MCF 10A (cell line): ENCODE results near the gene SCG3. TPM values are rescaled to one million over a fixed set of nuclear protein-coding genes. Genes with fewer than 3 reads are reported as not detected.
A peak's percentile ranks its signal among the peaks of the same experiment; 100 is the strongest.

ENCODE experiments used
- BruUV-seq: library from RNA; stranded (reverse); fragments of 400-500 nt; replicated peaks from 2 replicates; lab custom pipeline; 2021; lab: Mats Ljungman, UMichigan
- CTCF ChIA-PET: fragments of 300-600 bp; sonication (Branson Sonifier 250); formaldehyde crosslinking; extraction: SDS; loops from one replicate; lab custom pipeline; 2021; ENCODE audit warnings: antibody characterized with exemption, inconsistent platforms; lab: Yijun Ruan, JAX
- POLR2A ChIA-PET: fragments of 300-600, 350-650 bp; sonication (Branson Sonifier 250); formaldehyde crosslinking; extraction: SDS; loops from one replicate; lab custom pipeline; 2020; ENCODE audit warnings: antibody characterized with exemption, inconsistent platforms; lab: Yijun Ruan, JAX
- DNase-seq: peaks from one replicate; pipeline ENCODE4 v3.0.0-alpha.2; 2018; ENCODE audit not compliant: unreplicated experiment
- H3K27ac Mint-ChIP-seq: one replicate; pipeline ENCODE4 v1.8.0; 2022; ENCODE audit warnings: mild to moderate bottlenecking, low read depth, mixed read lengths; ENCODE audit not compliant: unreplicated experiment
- H3K27me3 Mint-ChIP-seq: one replicate; pipeline ENCODE4 v1.8.0; 2022; ENCODE audit warnings: mixed read lengths; ENCODE audit not compliant: insufficient read depth, unreplicated experiment
- H3K36me3 Mint-ChIP-seq: one replicate; pipeline ENCODE4 v1.8.0; 2022; ENCODE audit warnings: mild to moderate bottlenecking, moderate library complexity, mixed read lengths; ENCODE audit not compliant: insufficient read depth, unreplicated experiment
- H3K4me1 Mint-ChIP-seq: one replicate; pipeline ENCODE4 v1.8.0; 2022; ENCODE audit warnings: mixed read lengths; ENCODE audit not compliant: insufficient read depth, unreplicated experiment
- H3K4me3 Mint-ChIP-seq: one replicate; pipeline ENCODE4 v1.8.0; 2022; ENCODE audit warnings: mild to moderate bottlenecking, moderate library complexity, mixed read lengths; ENCODE audit not compliant: unreplicated experiment
- H3K9me3 Mint-ChIP-seq: one replicate; pipeline ENCODE4 v1.8.0; 2022; ENCODE audit warnings: mixed read lengths; ENCODE audit not compliant: unreplicated experiment
- intact Hi-C: fragments of 100-400 bp; cut with micrococcal nuclease; formaldehyde crosslinking; loops from 2 replicates; pipeline ENCODE4 v1.14.1; 2022
- total RNA-seq: library from RNA; stranded (reverse); gene quantifications from 2 replicates; pipeline ENCODE4 v1.2.3, GENCODE V29; 2022
- TF ChIP-seq, protein P1 (sequence below): fragments of 200-600 bp; IDR thresholded peaks from one replicate; pipeline ENCODE4 v1.8.0; 2022; ENCODE audit warnings: antibody characterized with exemption, mild to moderate bottlenecking; ENCODE audit not compliant: unreplicated experiment

The SCG3 gene
- total RNA-seq, 1 experiment from 2014 or later, result not detected

DNA sequence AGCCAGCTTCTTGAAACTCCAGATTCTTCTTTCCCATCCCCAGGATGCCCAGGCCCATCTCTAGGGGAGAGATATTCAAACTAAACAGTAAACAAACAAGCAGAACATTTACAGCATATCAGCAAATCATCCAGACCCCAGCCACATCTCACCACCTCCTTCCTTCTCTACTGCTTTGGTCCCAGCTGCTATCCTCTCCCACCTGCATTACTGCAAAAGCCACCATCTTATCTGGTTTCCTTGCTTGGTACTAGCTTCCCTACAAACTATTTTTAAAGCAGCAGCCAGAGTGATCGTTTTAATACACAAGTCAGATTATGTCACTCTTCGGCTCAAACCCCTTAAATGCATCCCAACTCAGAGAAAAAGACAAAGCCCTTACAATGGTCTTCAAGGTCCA is 51.3 kb downstream of the SCG3 start:
- CTCF ChIA-PET, result interaction anchor here (1.3 to 3.5 kb wide), 4 partner anchors 44 to 83 kb away, joined by 4 to 32 read pairs (median 6); no protein-coding TSS in a partner anchor
- H3K4me1 Mint-ChIP-seq, result peaks cover 22% of the 10 kb centered on the region

DNA sequence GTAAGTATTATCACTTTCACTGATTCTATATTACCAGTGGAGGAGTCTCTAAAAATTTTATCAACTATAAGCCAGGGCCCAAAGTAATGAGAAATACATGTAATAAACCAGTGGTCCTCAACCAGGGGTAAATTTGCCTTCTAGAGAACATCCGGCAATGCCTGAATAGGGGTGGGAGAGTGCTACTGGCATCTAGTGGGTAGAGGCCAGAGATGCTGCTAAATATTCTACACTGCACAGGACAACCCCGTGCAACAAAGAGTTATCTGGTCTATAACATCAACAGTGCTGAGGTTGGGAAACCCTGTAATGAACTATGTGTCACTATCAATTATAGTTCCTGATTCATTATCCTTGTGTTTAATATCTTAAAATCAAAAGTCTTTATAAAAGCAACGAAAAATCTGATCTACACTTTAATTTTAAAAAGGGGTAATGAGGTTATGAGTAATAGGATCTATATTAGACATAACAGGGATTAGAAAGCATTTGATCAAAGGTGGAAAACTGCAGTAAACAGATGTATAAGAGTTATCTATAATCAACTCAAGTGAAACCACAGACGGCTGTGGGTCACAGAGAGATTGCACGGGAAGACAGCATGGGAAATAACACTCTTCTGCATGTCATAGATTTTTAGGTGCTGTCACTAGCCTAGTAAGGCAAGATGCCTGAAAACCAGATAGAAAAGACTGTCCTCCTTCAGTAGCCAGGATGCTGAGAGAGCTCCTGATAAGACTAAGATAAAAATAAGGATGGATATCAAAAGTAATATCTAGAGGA is 54.1 kb downstream of the SCG3 start:
- ChIA-PET CTCF (interaction anchor here (0.7 to 5.4 kb wide), 3 partner anchors 40 to 85 kb away, joined by 3 to 40 read pairs (median 11); no protein-coding TSS in a partner anchor), POLR2A (interaction anchor here (0.7 to 5.7 kb wide), 8 partner anchors 7 to 86 kb away, joined by 3 to 69 read pairs (median 10); partner anchors contain the start of gene TMOD2)
- H3K36me3 Mint-ChIP-seq, result no peaks in the 10 kb centered on the region
- H3K27me3 Mint-ChIP-seq, result no peaks in the 10 kb centered on the region
- TF ChIP-seq, protein P1, sequence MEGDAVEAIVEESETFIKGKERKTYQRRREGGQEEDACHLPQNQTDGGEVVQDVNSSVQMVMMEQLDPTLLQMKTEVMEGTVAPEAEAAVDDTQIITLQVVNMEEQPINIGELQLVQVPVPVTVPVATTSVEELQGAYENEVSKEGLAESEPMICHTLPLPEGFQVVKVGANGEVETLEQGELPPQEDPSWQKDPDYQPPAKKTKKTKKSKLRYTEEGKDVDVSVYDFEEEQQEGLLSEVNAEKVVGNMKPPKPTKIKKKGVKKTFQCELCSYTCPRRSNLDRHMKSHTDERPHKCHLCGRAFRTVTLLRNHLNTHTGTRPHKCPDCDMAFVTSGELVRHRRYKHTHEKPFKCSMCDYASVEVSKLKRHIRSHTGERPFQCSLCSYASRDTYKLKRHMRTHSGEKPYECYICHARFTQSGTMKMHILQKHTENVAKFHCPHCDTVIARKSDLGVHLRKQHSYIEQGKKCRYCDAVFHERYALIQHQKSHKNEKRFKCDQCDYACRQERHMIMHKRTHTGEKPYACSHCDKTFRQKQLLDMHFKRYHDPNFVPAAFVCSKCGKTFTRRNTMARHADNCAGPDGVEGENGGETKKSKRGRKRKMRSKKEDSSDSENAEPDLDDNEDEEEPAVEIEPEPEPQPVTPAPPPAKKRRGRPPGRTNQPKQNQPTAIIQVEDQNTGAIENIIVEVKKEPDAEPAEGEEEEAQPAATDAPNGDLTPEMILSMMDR, result no peak
- no TSS peak for BruUV-seq
- H3K4me1 Mint-ChIP-seq, result peaks cover 36% of the 10 kb centered on the region
- H3K27ac Mint-ChIP-seq, result no peak overlapping the region
- no peaks in the 10 kb centered on the region for H3K9me3 Mint-ChIP-seq
- intact Hi-C loops, result no loop called here
- peak overlapping the region; percentile 77 for H3K4me3 Mint-ChIP-seq
- DNase-seq, result no peak

More for the DNA sequence above, 51.3 kb downstream of the SCG3 start:
- no peak for DNase-seq
- Mint-ChIP-seq H3K4me3 (no peak overlapping the region), H3K27ac (peak overlapping the region; percentile 96), H3K36me3 (no peaks in the 10 kb centered on the region), H3K27me3 (no peaks in the 10 kb centered on the region), H3K9me3 (no peaks in the 10 kb centered on the region)
- intact Hi-C loops, result no loop called here
- BruUV-seq, result no TSS peak
- POLR2A ChIA-PET, result interaction anchor here (0.6 to 2.5 kb wide), 7 partner anchors 10 to 95 kb away, joined by 3 to 12 read pairs (median 4); no protein-coding TSS in a partner anchor
- TF ChIP-seq, protein P1, result no peak

DNA sequence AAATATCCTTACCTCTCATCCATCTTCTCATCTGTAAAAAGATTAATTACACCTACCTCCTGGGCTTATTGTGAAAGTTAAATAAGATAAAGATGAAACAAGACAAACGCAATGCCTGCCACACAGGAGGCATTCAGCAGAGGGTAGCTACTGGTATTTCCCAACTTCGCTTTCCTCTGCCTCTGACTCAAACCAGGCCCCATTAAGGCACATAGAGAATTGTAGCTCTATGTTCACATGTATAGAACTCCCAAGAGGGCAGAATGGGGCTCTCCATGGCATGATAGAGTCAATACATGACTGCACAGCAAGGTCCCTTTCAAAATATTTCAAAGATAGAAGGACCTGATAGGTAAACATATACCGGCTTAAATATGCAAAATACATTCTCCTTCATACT is 54.8 kb downstream of the SCG3 start:
- H3K27me3 Mint-ChIP-seq, result no peaks in the 10 kb centered on the region
- peak; percentile 56 for DNase-seq
- CTCF ChIA-PET, result interaction anchor here (0.6 to 5.4 kb wide), 4 partner anchors 40 to 132 kb away, joined by 3 to 40 read pairs (median 7); no protein-coding TSS in a partner anchor
- intact Hi-C loops, result no loop called here
- H3K4me3 Mint-ChIP-seq, result peak overlapping the region; percentile 77
- H3K36me3 Mint-ChIP-seq, result no peaks in the 10 kb centered on the region
- POLR2A ChIA-PET, result interaction anchor here (0.7 to 5.7 kb wide), 10 partner anchors 8 to 143 kb away, joined by 3 to 69 read pairs (median 14); partner anchors contain the start of genes DMXL2 and TMOD2
- no TSS peak for BruUV-seq
- peaks cover 31% of the 10 kb centered on the region for H3K4me1 Mint-ChIP-seq
- H3K27ac Mint-ChIP-seq, result peak overlapping the region; percentile 39
- TF ChIP-seq, protein P1, result no peak
- no peaks in the 10 kb centered on the region for H3K9me3 Mint-ChIP-seq
